ENCODE data around the gene RTP2.

RTP2 gene

DNA sequence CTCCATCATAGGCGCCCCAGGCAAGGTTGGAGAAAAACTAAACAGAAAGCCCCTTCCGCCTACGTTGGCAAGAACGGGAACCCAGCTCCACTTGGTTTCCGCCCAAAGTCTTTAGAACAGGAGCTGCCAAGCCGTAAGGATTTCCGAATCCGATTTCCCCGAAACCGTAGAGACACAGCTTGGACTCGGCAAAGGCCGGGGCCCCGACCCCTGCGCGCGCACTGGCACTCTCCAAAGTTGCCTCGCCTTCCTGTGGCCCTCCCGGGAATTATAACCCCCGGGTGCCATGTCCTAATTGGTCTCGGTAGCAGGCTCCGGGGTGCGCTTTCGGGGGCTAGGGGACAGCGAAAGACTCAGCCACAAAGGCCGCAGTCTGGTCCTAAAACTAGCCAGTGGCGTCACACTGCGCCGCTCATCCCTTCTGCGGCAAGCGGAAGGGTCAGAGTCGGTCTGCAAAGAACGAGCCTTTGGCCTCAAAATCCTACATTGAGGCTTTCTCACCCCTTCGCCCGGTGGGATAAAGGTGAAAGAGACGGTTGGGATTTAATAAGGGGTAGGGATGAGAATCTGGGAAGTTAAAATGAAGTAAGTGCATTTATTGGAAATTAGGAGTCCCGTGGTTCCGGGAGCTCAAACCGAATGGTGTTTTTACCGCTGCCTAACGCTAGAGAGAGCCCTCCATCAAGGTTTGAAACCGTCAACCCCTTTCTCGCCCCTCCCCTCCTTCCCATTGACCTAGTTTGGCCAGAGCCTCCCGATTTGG, 36.2 kb upstream of the RTP2 start:
- DNase-seq: peak; percentile 98

DNA sequence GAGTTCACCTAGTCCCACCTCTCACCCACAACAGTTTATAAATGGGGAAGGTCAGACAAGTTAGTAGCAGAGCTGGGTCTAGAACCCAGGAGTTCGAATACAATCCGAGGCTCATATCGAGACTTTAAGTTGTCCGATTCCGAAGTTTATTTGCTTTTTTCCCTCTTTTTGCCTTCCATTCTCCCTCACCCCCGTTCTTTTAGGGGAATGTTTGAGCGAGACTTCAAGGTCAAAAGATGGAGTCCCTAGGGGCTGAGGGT, 35.6 kb upstream of the RTP2 start:
- DNase-seq: no peak

DNA sequence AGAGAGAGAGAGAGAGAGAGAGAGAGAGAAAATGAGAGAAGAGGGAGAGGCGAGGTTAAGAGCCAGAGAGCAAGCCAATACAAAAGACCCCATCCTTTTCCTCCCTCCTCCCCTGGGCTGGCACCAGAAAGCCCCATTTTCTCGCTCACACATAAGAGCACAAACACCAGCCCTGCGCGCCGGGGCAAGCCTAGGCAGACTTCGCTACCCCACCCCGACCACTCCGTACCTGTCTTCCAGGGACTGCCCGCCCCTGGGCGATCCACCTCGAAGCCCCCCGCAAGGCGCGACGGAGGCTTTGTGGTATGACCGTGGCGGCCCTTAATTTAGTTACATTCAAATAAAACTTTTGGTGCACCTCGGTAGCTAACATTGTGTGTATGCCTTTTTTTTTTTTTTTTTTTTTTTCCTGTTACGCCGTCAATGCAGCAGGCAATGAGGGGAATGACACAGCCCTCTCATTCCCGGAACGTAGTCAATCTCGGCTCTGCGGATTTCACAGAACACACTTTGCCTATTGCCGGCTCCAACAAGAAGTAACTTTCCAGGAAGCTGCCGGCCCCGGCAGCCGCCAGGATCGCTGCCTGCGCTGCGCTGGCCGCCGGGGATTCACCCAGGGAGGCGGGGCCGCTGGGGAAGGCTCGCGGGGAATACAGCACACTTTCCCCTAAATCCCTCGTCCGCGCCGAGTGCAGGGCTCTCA, 35.2 kb upstream of the RTP2 start:
- peak; percentile 77 for DNase-seq

DNA sequence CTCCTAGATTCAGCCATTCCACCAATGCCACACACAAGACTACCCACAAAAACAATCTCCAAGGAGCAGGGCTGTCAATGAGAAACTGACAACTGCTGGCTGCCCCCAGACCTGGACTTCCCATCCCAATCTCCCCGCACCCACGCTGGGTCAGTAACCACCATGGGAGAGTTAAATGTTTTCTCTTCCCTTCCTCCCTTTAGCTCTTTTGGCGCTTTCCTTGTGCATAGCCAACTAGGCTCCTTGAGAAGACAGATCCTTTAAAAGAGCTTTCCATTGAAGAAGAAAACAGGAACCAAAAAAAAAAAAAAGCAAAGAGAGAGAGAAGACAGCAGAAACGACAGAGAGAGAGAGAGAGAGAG, 34.6 kb upstream of the RTP2 start:
- no peak for DNase-seq

DNA sequence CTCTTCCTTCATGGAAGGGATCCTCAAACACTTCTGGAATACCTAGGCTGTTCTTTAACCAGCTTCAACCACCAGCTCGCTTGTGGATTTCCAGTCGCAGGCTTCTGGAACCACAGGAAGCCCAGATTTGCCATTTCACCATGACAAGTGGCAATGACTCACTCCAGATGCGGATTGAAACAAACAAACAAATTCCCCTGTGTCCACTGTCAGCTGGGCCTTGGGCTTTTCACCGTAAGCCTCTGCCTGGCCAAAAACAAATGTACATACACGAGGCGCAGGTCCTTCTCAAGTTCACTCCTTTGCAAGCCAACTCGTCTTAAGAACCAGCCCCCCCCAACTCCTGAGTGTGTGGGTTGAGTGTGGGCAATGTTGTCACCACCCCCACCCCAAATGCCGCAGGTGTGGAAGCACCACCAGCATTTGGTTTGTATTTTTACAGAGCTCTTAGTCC, 34.1 kb upstream of the RTP2 start:
- DNase-seq: no peak

DNA sequence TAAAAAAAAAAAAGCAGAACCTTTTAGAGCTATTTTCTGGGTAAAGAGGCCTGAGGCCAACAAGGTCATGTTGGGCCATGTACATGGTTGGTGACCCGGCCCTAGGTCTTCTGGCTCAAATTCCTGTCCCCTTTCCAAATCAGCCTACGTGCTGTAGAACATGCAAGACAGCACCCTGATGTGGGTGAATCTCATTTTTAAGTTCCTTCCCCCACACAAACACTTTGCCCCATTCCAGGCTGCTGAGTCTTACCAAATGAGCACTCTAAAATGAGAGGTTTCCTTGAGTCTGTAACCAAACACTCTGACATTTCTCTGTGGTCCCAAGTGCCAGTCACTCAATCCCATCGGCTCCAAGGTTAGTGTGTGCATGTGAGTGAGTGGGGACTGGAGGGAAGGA, 33.5 kb upstream of the RTP2 start:
- DNase-seq: no peak

DNA sequence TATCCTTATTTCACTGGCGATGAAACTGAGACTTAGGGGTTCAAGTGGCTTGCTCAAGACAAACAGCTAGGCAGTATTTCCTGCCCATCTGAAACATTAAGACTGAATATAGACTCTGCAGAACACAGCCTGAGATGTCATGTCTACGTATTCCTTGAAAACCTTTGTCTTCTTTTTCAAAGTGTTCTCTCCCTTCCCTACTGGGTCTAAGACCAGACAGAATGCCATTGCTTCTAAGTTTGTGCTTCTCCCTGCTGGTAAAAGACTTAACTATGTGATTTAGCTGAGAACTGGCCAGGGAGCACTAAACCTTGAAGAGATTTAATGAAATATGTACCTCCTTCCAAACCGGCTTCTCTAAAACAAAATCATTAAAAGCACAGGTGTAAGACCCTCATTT, 33.0 kb upstream of the RTP2 start:
- DNase-seq: no peak

DNA sequence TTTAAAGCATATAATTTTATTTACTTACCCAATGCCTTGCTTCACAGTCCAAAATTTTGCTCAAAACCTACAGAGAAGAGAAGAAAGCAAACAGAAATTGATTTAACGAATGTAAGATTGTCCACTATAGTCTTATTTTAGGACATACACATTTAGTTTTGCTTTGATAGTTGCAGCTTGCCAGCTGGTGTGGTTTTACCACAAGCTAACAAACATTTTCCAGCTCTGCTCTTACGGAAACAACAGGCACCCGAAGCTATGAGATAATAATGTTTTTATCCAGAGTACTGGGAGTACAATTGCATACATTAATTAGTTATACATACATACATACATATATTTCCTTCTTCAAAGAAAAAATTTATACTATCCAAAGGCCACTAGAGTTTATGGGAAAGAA, 32.5 kb upstream of the RTP2 start:
- no peak for DNase-seq

DNA sequence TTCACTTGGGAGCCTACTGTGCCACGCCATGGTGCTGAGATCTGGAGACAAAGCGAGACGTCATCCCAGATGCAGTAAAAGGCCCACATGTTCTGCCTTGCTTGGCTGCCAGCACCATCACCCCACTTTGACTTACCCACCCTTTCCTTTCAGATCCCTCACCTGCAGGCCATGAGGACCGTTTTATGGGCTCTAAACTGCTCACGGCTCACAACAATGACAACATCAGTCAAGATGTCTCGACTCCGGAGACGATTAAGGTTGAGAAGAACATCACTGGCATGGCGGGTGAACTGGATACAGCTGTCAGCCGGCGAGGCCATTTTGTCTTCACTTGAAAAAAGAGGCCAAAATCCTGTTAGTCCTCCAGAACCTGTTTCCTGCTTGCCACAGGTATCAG, 31.0 kb upstream of the RTP2 start:
- no peak for DNase-seq

DNA sequence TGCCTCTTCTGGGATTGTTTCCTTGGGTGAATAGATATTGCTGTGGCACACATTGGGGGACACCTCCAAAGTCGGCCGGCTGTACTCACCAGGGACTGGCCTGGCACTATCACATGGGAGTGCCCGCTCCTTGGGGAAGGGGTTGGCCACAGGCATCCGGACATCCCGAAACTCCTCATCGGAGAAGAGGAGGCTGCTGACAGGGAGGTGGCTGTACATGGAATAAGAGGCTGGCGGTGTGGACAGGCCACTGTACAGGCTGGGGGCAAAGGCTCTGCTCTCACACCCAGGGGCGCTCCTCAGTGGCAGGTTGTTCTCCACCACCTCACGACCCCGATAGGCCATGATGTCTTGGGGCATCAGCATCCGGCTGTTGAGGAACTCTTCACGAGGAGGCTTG, 27.2 kb upstream of the RTP2 start:
- DNase-seq: no peak

DNA sequence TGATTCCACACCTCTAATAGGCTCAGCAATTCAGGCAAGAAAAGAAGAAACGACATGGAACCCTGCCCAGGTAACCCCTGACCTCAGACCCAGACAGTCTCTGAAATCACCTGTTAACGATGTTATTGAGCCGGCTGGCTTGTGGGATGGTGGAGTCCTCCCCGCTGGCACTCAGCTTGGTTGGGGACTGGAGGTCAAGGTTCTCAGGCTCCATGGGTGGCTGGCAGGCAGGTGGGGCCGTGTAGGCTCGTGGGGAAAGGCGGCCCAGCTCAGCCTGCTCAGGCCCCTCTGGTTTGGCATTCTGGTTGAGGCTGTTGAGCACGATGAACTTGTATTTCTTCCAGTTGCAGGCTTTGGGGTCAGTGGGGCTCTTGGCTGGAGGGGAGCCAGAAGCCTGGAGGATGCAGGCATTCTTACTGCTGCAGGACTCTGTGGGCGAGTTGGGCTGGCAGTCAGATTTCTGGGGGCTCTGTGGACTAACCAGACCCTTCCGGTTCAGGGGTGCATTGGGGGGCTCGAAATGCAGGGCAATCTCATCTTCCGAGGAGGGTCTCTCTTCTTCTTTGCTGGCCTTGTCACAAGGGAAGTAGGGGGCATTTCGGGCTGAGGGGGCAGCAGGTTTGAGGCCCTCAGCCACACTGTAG, 26.7 kb upstream of the RTP2 start:
- DNase-seq: no peak

DNA sequence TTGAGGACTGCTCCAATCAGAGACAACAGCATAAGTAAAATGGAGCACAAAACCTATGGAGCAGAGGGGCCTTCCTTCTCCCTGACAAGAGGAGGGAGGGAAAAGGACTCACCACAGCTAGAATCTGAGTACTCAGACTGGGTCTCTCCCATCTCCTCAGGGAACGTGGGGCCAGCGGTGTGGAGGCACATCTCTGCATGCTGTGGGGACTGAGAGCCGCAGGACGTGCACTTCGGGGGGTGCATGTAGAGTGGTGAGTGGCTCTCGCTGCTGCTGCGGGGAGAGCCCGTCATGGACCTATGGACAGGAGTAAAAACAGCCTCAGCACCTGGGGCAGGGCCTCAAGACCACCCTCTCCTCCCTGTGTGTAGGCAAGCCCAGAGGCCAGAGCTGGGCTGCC, 25.9 kb upstream of the RTP2 start:
- DNase-seq: no peak

DNA sequence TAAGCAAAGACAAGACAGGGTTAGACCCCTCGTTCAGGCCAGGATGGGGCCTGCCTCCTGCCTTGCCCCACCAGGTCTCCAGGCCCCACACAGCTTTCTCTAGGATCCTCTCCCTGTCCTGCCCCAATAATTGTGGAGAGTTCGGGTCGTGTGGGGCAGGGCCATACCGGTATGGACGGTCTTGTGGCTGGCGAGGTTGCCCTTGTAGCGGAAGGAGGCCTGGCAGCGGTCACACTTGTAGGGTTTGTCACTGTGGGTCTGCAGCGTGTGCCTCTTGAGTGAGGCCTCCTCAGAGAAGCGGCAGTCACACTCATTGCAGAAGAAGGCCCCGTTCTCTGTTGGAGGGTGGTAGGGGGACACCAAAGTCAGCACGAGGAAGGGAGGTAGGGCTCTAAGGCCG, 24.2 kb upstream of the RTP2 start:
- no peak for DNase-seq

DNA sequence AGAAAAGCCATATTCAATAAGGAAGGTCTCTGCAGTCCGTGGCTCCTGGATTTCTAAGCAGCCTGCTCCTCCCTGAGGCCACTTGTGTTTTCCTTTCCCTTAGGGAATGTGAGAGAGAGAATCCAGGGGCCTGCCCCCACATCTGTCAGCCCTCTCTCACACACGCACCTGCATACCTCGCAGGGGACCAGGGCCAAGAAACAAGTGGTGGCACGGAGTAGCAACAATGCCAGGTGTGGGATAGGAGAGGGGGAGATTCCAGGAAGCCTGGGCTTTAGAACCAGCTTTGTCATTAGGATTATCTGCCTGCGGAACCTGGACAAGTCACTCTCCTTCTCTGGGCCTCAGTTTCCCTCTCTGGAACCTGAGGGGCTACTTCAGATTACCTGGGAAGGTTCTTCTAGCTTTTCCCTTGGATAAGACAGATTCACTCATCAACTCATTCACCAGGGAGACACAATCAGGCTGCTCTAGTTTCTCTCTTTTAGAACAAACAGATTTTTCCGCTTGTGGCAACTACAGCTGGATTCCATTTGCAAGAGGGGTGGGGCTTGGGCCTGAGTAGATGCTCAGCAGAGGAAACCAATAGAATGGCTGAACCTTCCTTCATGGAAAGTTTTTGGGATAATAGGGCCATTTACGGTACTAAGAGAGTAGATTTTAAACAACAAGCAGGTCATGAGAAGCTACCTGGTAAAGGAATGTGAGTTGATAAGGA, 23.5 kb upstream of the RTP2 start:
- DNase-seq: no peak

DNA sequence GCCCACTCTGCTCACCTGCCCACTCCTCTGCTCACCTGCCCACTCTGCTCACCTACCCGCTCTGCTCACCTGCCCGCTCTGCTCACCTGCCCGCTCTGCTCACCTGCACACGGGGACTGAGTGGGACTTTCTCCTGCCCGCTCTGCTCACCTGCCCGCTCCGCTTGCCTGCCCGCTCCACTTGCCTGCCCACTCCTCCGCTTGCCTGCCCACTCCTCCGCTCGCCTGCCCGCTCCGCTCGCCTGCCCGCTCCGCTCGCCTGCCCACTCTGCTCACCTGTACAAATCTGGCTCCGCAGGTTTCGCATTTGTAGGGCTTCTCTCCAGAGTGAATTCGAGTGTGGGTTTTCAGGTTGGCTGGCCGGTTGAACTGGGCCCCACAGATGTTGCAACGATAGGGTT, 22.9 kb upstream of the RTP2 start:
- no peak for DNase-seq

DNA sequence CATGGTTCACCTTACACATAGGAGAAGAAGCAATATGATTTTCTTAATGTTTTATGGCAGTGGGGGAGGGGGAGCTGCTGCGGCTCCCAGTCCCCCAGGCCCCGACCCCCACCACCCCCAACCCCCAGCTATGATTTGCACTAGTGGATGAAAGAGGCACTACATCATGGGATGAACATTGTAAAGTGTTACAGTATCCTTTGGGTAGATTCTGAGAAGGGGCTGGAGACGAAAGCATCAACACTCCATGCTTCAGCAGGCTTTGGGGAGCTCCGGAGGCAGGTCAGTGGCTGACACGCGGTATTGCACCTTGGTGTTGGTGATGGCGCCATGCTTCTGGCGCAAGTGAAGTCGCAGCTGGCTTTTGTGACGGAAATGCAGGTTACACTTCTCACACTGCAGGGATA, 19.9 kb upstream of the RTP2 start:
- DNase-seq: no peak

DNA sequence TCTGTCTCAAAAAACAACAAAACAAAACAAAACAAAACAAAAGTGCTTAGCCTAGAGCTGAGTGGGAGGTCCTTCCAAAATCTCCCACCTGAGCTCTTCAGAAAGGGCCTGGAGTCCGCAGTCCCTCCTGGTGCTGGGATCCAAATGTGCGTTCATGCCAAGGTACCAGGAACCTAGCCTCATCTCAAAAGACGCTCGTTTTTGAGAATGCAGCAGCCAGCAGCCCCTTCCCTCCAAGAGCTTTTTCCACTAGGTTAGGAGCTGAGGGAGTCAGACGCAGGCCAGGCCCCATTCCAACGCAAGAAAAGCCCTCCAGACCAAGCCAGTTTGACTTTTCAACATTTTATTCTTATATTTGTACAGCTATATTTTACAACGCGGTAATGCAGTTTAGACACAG, 18.7 kb upstream of the RTP2 start:
- no peak for DNase-seq

DNA sequence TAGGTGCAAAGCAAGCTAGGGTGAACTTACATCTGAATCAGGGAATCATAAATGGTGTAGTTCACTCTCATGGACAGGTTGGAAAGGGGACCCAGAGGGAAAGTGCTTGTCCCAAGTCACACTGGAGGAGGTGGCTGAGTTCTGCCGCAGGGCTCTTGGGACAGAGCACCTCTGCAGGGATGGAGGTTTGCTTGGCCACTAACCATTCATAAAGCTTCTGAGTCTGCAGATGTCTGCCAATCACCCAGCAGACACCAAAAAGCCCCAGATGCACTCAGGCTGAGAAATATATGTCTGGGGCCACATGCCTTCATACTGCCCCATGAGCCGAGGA, 17.9 kb upstream of the RTP2 start:
- no peak for DNase-seq

DNA sequence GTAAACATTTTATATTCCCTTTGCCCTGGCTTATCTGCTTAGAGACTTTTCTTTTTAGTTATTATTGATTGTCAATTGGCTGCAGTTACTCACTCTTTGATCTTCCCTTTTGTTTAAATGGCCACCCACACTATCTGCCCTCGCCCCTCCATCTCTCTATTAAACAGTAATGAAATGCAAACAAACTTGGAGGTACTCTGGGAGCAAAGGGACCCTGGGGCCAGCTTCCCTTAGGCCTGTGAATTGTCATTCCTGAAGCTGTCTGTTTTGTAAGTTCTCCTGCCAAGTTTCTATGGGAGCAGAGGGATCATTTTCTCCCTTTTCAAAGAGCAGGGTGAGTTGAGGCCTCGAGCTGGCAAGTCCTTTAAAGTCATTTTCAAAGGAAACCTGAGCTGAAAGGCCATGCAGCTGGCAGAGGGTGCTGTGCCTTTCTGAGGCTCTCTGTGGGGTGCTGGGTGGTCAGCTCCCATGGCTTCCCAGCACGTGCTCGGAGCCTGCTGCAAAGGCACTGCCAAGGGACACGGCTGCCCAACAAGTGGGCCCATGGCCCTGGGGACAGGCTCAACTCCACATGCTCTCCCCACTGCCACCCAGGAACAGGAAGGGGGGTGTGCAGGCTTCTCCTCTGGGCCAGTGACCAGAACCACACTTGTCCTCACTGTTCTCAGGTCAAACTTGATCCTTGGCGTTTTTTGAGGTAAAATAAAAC, 17.4 kb upstream of the RTP2 start:
- DNase-seq: peak; percentile 40

DNA sequence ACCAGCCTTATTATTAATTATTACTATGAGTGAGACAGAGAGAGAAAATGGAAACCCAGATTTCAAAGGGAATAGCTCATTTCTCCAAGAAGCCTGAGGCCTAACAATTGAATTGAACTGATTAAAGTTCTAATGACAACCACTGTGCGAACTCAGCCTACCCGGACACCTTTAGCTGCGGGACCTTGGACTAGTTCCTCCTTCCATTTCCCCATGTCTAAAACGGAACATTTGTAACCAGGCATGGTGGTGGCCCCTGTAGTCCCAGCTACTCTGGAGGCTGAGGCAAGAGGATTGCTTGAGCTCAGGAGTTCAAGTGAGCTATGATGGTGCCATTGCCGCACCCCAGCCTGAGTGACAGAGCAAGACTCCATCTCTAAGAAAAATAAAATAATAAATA, 16.4 kb upstream of the RTP2 start:
- no peak for DNase-seq

DNA sequence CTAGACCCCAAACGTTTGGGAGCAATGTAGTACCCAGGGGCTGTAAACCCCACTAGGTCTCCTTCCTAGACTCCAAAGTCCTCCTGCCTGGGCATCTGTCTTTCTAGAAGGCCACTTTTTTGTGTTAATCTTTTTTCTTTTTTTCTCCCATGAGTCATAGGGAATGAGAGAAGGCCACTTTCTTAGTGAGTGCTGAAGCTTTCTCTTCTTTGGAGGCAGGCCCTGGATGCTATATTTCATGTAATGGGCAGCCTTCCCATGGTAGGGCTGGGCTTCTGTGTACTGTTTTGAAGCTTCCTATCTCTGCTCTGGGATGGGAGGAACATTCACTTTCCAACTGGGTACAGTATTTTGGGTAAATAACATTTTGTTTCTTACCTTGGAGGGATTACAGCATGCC, 15.2 kb upstream of the RTP2 start:
- no peak for DNase-seq

DNA sequence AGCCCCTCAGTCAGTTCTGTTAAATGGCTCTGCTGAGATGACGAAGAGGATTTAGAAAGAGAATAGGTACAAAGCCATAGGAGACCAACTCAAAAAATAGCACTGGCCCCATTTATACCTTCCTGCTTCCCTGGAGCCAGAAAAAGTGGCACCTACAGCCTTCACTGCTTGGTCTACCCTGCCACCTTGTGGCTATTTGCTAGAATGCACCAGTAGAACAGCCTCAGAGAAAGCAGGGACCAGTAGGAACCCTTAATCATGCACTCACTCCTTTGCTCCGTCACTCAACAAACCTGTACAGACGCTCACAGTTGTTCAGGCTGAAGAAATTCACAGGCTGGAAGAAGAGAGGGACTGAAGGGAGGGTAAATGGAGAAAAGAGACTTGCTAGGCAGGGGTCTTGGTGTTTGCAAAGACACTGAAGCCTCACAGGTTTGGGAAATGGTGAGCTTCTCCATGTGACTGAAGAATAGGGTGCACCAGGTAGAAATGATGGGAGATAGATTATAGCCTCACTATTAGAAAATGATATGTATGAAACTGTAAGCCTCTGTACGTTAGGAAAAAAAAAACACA, 12.1 kb upstream of the RTP2 start:
- DNase-seq: peak; percentile 80

DNA sequence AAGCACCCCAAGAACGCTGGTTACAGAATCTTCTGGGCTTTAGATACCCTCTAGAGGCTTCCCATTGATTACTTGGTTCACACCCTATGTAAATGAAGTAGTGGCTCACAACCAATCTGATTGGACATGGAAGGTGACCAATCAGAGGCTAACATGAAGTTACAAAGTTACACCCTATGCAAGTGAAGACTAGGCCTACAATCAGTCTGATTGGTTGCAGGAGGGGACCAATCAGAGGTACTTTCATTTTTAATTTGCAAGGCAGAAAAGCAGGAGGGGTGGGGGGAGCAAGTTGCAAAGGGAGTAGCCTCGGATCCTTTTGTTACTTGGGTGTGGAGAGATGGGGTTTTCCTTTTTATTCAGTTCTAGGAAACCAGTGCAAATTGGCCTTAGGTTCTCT, 11.1 kb upstream of the RTP2 start:
- DNase-seq: no peak
